SK-N-SH (cell line): Measurements from ENCODE around the gene MCF2L2. TPM values are rescaled to one million over a fixed set of nuclear protein-coding genes. Genes with fewer than 3 reads are reported as not detected.

ENCODE experiments used
- CTCF ChIA-PET: fragments of 300-600, 350-600 bp; formaldehyde crosslinking; extraction: SDS; loops from one replicate; lab custom pipeline; 2021; lab: Yijun Ruan, JAX
- POLR2A ChIA-PET: fragments of 350-600 bp; sonication (Branson Sonifier 250); formaldehyde crosslinking; extraction: SDS; loops from one replicate; lab custom pipeline; 2020; ENCODE audit warnings: antibody characterized with exemption, inconsistent platforms; lab: Yijun Ruan, JAX
- DNase-seq: peaks from one replicate; pipeline ENCODE4 v3.0.0; 2012
- H2AFZ ChIP-seq: fragments of 200-600 bp; sonication (generic); 2 replicates; pipeline ENCODE4 v1.8.1; 2016; ENCODE audit warnings: antibody characterized with exemption, mild to moderate bottlenecking, low read depth
- H3F3A ChIP-seq: fragments of 200-600 bp; sonication (generic); replicated peaks from 2 replicates; pipeline ENCODE3; 2016; ENCODE audit warnings: antibody characterized with exemption, mild to moderate bottlenecking; ENCODE audit not compliant: insufficient read depth
- H3K27ac ChIP-seq, 2 experiments: fragments of 200-500 bp in 1 of 2; fragments of 200-600 bp in 1 of 2; sonication (Bioruptor generic) in 1 of 2; sonication (generic), shearing (Covaris generic) in 1 of 2; 2 replicates each; pipeline versions ENCODE4 v1.5.1 to v1.6.1; 2014 to 2016; ENCODE audit warnings: low read depth in 2 of 2, inconsistent platforms in 1 of 2, low read length in 1 of 2, mild to moderate bottlenecking in 1 of 2, mixed read lengths in 1 of 2
- H3K27me3 ChIP-seq: fragments of 200-600 bp; sonication (generic), shearing (Covaris generic); 2 replicates; pipeline ENCODE4 v1.6.1; 2016; ENCODE audit warnings: mixed run types; ENCODE audit not compliant: insufficient read depth
- H3K36me3 ChIP-seq, 2 experiments: fragments of 200-500 bp in 1 of 2; fragments of 200-600 bp in 1 of 2; sonication (Bioruptor generic) in 1 of 2; sonication (generic) in 1 of 2; replicated peaks in 1 of 2; 2 replicates each; pipeline versions ENCODE3 to v1.5.1; 2014 to 2016; ENCODE audit warnings: low read length in 1 of 2, mild to moderate bottlenecking in 1 of 2; ENCODE audit not compliant: insufficient read depth in 2 of 2, control insufficient read depth in 1 of 2
- H3K4me1 ChIP-seq, 2 experiments: fragments of 200-500 bp in 1 of 2; fragments of 200-600 bp in 1 of 2; sonication (Bioruptor generic) in 1 of 2; sonication (generic), shearing (Covaris generic) in 1 of 2; 2 replicates each; pipeline versions ENCODE4 v1.5.1 to v1.6.1; 2014 to 2016; ENCODE audit warnings: low read depth in 1 of 2, low read length in 1 of 2, mixed run types in 1 of 2; ENCODE audit not compliant: insufficient read depth in 2 of 2, control insufficient read depth in 1 of 2
- H3K4me2 ChIP-seq: fragments of 200-600 bp; sonication (generic), shearing (Covaris generic); 2 replicates; pipeline ENCODE4 v1.6.1; 2017; ENCODE audit warnings: mixed run types
- H3K4me3 ChIP-seq, 2 experiments: fragments of 200-500 bp in 1 of 2; fragments of 200-600 bp in 1 of 2; sonication (Bioruptor generic) in 1 of 2; sonication (generic), shearing (Covaris generic) in 1 of 2; 2 replicates each; pipeline versions ENCODE4 v1.5.1 to v1.8.1; 2014 to 2016; ENCODE audit warnings: low read depth in 2 of 2, inconsistent platforms in 1 of 2, low read length in 1 of 2, mild to moderate bottlenecking in 1 of 2, mixed read lengths in 1 of 2, moderate library complexity in 1 of 2
- H3K79me2 ChIP-seq: fragments of 200-600 bp; sonication (generic); 2 replicates; pipeline ENCODE4 v1.8.1; 2017; ENCODE audit warnings: mild to moderate bottlenecking; ENCODE audit not compliant: insufficient read depth
- H3K9ac ChIP-seq: fragments of 200-600 bp; sonication (generic); 2 replicates; pipeline ENCODE4 v1.6.1; 2017; ENCODE audit warnings: mixed run types
- H3K9me2 ChIP-seq: fragments of 200-600 bp; sonication (generic); 2 replicates; pipeline ENCODE4 v1.6.1; 2017; ENCODE audit warnings: mixed run types
- H3K9me3 ChIP-seq: fragments of 200-600 bp; sonication (generic); 2 replicates; pipeline ENCODE4 v1.6.1; 2017; ENCODE audit warnings: mixed run types, mild to moderate bottlenecking, moderate library complexity
- H4K20me1 ChIP-seq: fragments of 200-600 bp; sonication (generic); 2 replicates; pipeline ENCODE4 v1.6.1; 2017; ENCODE audit warnings: mild to moderate bottlenecking, mixed run types; ENCODE audit not compliant: insufficient read depth
- EP300 ChIP-seq, 2 experiments: IDR thresholded peaks; 2 replicates each; pipeline versions ENCODE4 v1.4.0 to v1.6.1; 2012; ENCODE audit warnings: borderline replicate concordance in 1 of 2, low read depth in 1 of 2, low read length in 1 of 2
- GATA2 ChIP-seq: sonication (generic); formaldehyde crosslinking; IDR thresholded peaks from 2 replicates; pipeline ENCODE4 v1.5.0; 2020; ENCODE audit warnings: mild to moderate bottlenecking, missing genetic modification reagents
- MEF2A ChIP-seq: IDR thresholded peaks from 2 replicates; pipeline ENCODE4 v1.4.0; 2012; ENCODE audit warnings: low read depth, borderline replicate concordance
- NFIC ChIP-seq: IDR thresholded peaks from 2 replicates; pipeline ENCODE4 v1.4.0; 2012; ENCODE audit warnings: borderline replicate concordance
- POLR2AphosphoS5 ChIP-seq: IDR thresholded peaks from 2 replicates; pipeline ENCODE4 v1.6.1; 2012; ENCODE audit warnings: low read depth, low read length
- RAD21 ChIP-seq: IDR thresholded peaks from 2 replicates; pipeline ENCODE4 v1.6.1; 2012; ENCODE audit warnings: mild to moderate bottlenecking, low read length
- RCOR1 ChIP-seq: fragments of 150-350 bp; IDR thresholded peaks from 2 replicates; pipeline ENCODE4 v1.6.1; 2017; ENCODE audit warnings: antibody characterized with exemption, low read length
- SMC3 ChIP-seq: IDR thresholded peaks from 2 replicates; pipeline ENCODE4 v1.6.1; 2012; ENCODE audit warnings: low read depth, low read length, improper control_type of control experiment
- TAF1 ChIP-seq: IDR thresholded peaks from 2 replicates; pipeline ENCODE4 v1.6.1; 2012; ENCODE audit warnings: low read depth, mild to moderate bottlenecking, low read length, moderate library complexity, borderline replicate concordance
- YY1 ChIP-seq: IDR thresholded peaks from 2 replicates; pipeline ENCODE4 v1.4.0; 2012; ENCODE audit warnings: low read depth, mild to moderate bottlenecking
- WGBS: methylation state at CpG from one replicate; pipeline ENCODE4 v1.1.6; 2017; ENCODE audit warnings: low lambda C conversion rate; 5-methylcytosine and 5-hydroxymethylcytosine counted together
- polyA plus RNA-seq, 3 experiments: library from polyadenylated mRNA; depleted of rRNA; stranded (reverse); fragments of >200 nt; gene quantifications; 2 replicates each; pipeline ENCODE4 v1.2.3, GENCODE V29; 2012
- TF ChIP-seq, protein P1 (sequence below): fragments of 200-600 bp; sonication (generic); IDR thresholded peaks from 2 replicates; pipeline ENCODE4 v1.6.1; 2017; ENCODE audit warnings: antibody characterized with exemption, mild to moderate bottlenecking, moderate library complexity

The MCF2L2 gene
- polyA plus RNA-seq, 1 of the 3 experiments (the other 2 are of a cell fraction): 0.56 TPM

DNA sequence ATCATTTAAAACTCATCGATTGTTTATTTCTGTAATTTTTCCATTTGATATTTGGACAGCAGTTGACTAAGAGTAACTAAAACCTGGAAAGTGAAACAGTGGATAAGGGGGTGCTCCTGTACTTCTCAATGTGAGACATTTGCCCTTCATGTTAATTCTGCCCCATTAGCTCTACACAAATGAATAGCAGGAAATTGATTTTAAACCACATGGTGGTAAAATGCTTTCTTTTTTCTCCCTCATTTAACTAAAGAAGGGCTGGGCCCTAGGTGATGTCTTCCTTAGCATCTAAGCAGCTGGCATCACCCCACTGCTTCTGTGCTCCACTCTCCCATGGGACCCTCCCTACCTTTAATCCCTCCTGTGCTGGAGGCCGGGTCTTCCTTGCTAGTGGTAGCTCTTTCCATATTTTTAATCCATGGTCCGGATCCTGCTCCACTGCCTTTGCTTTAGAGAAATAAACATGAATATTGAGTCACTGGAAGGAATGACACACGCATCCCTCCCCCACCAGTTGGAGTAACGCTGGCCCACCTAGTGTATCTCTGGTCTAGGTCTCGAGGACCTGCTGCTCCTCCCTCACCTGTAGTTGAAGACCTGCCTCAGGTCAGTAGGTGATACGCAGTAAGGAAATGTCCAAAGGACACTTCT lies 235.6 kb downstream of the MCF2L2 start (continued):
- TF ChIP-seq SMC3 (no peak), POLR2AphosphoS5 (no peak), MEF2A (no peak), GATA2 (CRISPR knock-in tag) (no peak)

DNA sequence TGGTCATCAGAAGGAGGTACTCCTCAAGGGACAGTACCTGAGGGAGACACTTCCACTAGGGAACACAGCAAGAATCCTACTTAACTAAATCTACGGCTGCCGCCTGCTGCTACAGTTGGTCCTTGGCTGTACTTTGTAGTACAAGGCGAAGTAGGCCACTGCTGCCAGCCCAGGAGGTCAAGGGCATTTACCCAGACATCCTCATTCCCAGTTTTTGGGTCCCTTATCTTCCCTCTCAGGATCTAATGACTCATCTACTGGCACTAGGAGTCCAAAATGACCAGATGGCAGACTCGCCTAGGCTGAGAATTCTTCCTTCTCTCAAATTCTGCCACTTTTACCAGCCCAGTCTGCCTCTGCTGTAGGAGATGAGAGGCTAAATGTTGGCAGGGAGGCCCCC lies 238.8 kb downstream of the MCF2L2 start:
- Histone ChIP-seq H2AFZ (no peak overlapping the region), H3K9me2 (no peaks in the 10 kb centered on the region), H3K79me2 (no peaks in the 10 kb centered on the region), H3K27me3 (no peaks in the 10 kb centered on the region), H3K27ac (no peak overlapping the region), H3K4me3 (no peak overlapping the region), H3K36me3 (no peaks in the 10 kb centered on the region), H3K9me3 (no peaks in the 10 kb centered on the region), H3K9ac (no peak overlapping the region), H3F3A (peaks cover 13% of the 10 kb centered on the region), H4K20me1 (no peaks in the 10 kb centered on the region), H3K4me1 (peaks cover 0 to 12% of the 10 kb centered on the region in 2 experiments; a peak in 2 of 4 replicates), H3K4me2 (no peak overlapping the region)
- ChIA-PET POLR2A (no interaction called here), CTCF (interaction anchor here (14.2 kb wide), 1 partner anchor 191 kb away, joined by 361 read pairs; no protein-coding TSS in a partner anchor)
- WGBS: 79% methylated on average over 4 of the region's 4 CpGs
- no peak for TF ChIP-seq TAF1
- no peak for TF ChIP-seq RCOR1
- TF ChIP-seq NFIC: no peak
- DNase-seq: no peak

DNA sequence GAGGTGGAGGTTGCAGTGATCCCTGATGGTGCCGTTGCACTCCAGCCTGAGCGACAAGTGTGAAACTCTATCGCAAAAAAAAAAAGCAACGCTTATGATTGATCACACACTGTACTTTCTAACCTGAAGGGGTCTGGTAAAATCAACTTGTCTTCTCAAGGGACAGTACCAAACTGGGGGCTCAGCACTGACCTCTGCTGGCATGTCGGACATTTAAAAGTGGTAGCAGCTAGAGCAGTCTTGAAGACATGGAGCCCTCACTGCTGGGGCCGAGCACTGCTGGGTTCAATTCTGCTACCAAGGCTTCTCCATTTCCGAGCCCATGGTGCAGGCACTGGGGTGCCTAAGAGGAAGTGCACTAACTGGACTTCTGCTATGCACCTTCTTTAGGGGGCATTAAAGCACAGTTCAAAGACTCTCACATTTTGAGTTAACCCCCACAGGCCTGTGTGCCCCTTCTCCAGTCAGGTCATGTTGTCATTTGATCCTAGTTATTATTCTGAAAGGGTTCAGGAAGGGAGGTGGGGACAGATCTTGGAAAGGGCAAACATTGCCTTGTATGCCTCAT lies 239.4 kb downstream of the MCF2L2 start:
- H3K4me2 ChIP-seq: no peak overlapping the region
- CTCF ChIA-PET: interaction anchor here (0.6 to 14.2 kb wide), 5 partner anchors 9 to 192 kb away, joined by 3 to 361 read pairs (median 3); partner anchors contain the start of gene B3GNT5
- no peak overlapping the region for H3K4me3 ChIP-seq
- WGBS: 94% methylated on average over 5 of the region's 7 CpGs
- H3K36me3 ChIP-seq: no peaks in the 10 kb centered on the region
- no peak for DNase-seq
- peaks cover 0 to 12% of the 10 kb centered on the region in 2 experiments; a peak in 2 of 4 replicates for H3K4me1 ChIP-seq
- POLR2A ChIA-PET: no interaction called here
- TF ChIP-seq GATA2 (CRISPR knock-in tag) (no peak), SMC3 (peak; percentile 28; the same call in 1 of the 2 replicates), YY1 (no peak), EP300 (IDR thresholded peaks at IDR 0.05; ENCODE audit: borderline replicate concordance in 1 of 2, low read depth in 1 of 2, low read length in 1 of 2) (no peak), RAD21 (peak; percentile 28; the same call in 1 of the 2 replicates)
- TF ChIP-seq, protein P1, sequence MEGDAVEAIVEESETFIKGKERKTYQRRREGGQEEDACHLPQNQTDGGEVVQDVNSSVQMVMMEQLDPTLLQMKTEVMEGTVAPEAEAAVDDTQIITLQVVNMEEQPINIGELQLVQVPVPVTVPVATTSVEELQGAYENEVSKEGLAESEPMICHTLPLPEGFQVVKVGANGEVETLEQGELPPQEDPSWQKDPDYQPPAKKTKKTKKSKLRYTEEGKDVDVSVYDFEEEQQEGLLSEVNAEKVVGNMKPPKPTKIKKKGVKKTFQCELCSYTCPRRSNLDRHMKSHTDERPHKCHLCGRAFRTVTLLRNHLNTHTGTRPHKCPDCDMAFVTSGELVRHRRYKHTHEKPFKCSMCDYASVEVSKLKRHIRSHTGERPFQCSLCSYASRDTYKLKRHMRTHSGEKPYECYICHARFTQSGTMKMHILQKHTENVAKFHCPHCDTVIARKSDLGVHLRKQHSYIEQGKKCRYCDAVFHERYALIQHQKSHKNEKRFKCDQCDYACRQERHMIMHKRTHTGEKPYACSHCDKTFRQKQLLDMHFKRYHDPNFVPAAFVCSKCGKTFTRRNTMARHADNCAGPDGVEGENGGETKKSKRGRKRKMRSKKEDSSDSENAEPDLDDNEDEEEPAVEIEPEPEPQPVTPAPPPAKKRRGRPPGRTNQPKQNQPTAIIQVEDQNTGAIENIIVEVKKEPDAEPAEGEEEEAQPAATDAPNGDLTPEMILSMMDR: peak; percentile 48
- no peaks in the 10 kb centered on the region for H3K27me3 ChIP-seq
- H3K9me3 ChIP-seq: no peaks in the 10 kb centered on the region
- H3K27ac ChIP-seq: no peak overlapping the region
- no peak overlapping the region for H3K9ac ChIP-seq
- no peaks in the 10 kb centered on the region for H4K20me1 ChIP-seq
- peaks cover 13% of the 10 kb centered on the region for H3F3A ChIP-seq
- H3K9me2 ChIP-seq: no peaks in the 10 kb centered on the region
- no peak overlapping the region for H2AFZ ChIP-seq
- no peaks in the 10 kb centered on the region for H3K79me2 ChIP-seq
